ENCODE results near the gene ARHGAP27.
"Not testable (repeated sequence)": the region's sequence is repeated elsewhere in the genome, so short reads cannot be mapped to it uniquely, and the experiment has no call there.

Gene ARHGAP27

GRCh38 chr17:45347444-45347843 lies 85.2 kb downstream of the ARHGAP27 start:
- in situ Hi-C loops (cut with MboI; ENCODE audit: low pct_unique_long_range_greater_than_20kb, low sequenced_read_pairs) = no loop called here

DNA sequence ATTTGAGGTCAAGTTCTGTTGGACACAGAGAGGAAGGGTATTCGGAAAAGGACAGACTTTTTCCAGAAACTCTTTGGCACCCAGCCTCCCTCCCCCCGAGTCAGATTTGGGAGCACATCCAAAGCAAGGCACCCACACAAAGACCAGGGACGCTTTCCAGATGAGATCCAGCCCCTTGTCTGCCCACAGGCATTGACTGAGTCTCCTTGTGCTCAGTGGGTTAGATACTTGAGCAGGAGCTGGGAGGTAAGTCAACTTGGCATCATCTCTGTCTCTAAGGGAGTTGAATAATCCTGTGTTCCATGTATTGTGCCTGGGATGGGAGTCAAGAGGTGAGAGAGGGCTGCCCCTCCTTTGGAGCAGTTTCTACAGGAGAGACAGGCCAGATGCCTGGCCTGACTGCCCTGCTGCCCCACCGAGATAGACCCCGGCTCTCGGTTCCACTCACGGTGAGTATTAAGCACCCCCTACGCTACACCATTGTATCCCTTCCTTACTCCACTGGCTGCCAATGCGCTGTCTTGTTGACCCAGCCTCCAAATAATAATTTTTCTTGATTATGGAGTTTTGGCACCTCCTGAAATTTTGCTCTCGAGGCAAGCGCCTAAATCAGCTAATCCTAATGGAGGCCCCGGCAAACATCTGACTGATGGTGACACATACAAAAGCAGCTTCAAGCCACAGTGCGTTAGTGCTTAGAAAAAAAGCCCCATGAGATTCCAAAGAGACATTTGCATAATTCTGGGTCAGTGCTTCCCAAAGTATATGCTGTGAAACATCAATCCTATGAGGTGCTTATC lies 86.3 kb downstream of the ARHGAP27 start:
- in situ Hi-C loops (cut with MboI; ENCODE audit: low pct_unique_long_range_greater_than_20kb, low sequenced_read_pairs) = no loop called here
- DNase-seq = no peak

More at GRCh38 chr17:45347444-45347843, 85.2 kb downstream of the ARHGAP27 start:
- no peak for DNase-seq

DNA sequence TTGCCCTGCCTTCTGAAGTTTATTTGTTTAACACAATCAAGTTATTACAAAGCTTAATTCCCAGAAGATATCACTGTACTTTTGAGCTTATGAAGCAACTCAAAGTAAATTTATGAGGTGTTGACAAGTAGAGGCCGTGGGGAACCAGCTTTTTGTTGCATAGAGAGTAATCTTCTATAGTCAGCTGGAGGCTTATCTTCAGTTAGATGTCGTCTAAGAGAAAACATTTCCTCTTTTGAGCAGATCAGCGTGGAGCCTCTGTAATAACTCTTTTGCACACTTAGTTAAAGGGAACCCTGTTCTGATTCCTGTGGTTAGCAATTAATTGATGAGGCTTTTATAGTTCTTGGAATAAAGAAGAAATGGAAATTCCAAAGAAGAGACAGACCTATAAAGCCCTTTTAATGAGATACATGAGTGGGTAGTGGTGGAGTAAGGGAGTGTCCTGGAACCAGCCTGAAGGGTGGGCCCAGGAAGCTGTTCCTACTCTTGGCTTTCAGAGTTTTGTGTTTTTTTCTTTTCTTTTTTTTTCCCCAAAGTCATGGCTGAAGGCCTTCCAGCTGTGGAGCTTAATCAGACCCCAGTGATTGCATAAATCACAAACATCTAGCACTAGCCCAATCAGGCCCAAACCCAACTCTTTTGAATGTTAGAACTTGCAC lies 87.0 kb downstream of the ARHGAP27 start:
- in situ Hi-C loops (cut with MboI; ENCODE audit: low pct_unique_long_range_greater_than_20kb, low sequenced_read_pairs) = no loop called here
- peak; percentile 88 for DNase-seq

GRCh38 chr17:45345246-45345553 lies 87.5 kb downstream of the ARHGAP27 start:
- in situ Hi-C loops (cut with MboI; ENCODE audit: low pct_unique_long_range_greater_than_20kb, low sequenced_read_pairs) = no loop called here
- no peak for DNase-seq

DNA sequence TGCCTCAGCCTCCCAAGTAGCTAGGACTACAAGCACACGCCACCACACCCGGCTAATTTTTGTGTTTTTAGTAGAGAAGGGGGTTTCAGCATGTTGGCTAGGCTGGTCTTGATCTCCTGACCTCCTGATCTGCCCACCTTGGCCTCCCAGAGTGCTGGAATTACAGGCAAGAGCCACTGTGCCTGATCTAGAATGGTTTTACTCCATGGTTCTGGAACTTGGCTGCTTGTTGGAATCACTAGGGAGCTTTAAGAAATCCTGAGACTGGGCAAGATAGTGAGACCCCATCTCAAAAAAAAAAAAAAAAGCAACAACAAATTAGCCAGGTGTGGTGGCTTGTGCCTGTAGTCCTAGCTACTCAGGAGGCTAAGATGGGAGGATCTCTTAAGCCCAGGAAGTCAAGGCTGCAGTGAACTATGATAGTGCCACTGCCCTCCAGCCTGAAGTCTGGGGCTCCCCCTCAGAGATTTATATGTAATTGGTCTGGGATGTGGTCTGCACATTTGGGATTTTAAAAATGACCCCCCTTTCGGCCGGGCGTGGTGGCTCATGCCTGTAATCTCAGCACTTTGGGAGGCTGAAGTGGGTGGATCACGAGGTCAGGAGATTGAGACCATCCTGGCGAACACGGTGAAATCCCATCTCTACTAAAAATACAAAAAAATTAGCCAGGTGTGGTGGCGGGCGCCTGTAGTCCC lies 88.6 kb downstream of the ARHGAP27 start:
- DNase-seq; in situ Hi-C loops (cut with MboI; ENCODE audit: low pct_unique_long_range_greater_than_20kb, low sequenced_read_pairs): not testable (repeated sequence)
